SK-N-MC (cell line): Measurements from ENCODE around the gene GGTA1.

Source experiments
- EZH2 ChIP-seq: fragments of 200-600 bp; sonication (generic); IDR thresholded peaks from one replicate; pipeline ENCODE4 v1.6.1; 2017; ENCODE audit warnings: antibody characterized with exemption
- POLR2AphosphoS5 ChIP-seq: IDR thresholded peaks from 2 replicates; pipeline ENCODE4 v1.6.1; 2012; ENCODE audit warnings: mild to moderate bottlenecking, low read depth, low read length, borderline replicate concordance

DNA sequence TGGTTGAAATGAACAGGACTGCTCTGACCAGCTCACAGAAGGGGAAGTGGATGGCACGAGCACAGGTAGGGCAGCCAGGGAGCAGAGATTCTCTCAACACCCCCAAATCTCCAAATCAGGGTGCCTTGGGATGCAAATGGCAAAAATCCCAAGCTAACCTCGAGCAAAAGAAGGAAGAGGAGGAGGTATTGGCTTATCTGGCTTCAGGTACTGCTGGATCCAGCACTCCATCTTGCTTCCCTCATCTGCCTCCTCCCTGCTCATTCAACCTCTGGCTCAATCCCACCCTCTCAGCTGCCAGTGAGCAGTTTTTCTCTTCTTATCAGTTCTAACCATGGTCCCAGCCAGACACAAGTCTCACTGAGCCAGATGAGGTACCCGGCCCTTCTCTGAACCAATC lies 41.6 kb upstream of the GGTA1 start:
- TF ChIP-seq EZH2, result no peak
- no peak for TF ChIP-seq POLR2AphosphoS5
